Loucy (cell line): ENCODE data around the gene RAD51B.
A peak's percentile ranks its signal among the peaks of the same experiment; 100 is the strongest.

Source experiments
- H2AFZ ChIP-seq: fragments of 200-600 bp; sonication (generic); 2 replicates; pipeline ENCODE4 v1.6.0; 2016; ENCODE audit warnings: antibody characterized with exemption, mild to moderate bottlenecking, low read length, moderate library complexity
- H3F3A ChIP-seq: fragments of 200-600 bp; 2 replicates; pipeline ENCODE4 v1.6.0; 2016; ENCODE audit warnings: antibody characterized with exemption, low read depth, mild to moderate bottlenecking
- H3K27me3 ChIP-seq: fragments of 200-600 bp; sonication (generic); 2 replicates; pipeline ENCODE4 v1.6.1; 2014; ENCODE audit warnings: low read length, mild to moderate bottlenecking; ENCODE audit not compliant: insufficient read depth, poor library complexity, severe bottlenecking
- H3K36me3 ChIP-seq: fragments of 200-600 bp; sonication (generic); 2 replicates; pipeline ENCODE4 v1.6.1; 2016; ENCODE audit warnings: low read length; ENCODE audit not compliant: insufficient read depth
- H3K4me1 ChIP-seq: fragments of 200-600 bp; sonication (generic); 2 replicates; pipeline ENCODE4 v1.5.1; 2014; ENCODE audit warnings: low read length, mild to moderate bottlenecking; ENCODE audit not compliant: insufficient read depth, poor library complexity, severe bottlenecking
- H3K4me2 ChIP-seq: fragments of 200-600 bp; sonication (generic); 2 replicates; pipeline ENCODE4 v1.6.0; 2014; ENCODE audit warnings: antibody characterized with exemption, low read length, low read depth, mild to moderate bottlenecking; ENCODE audit not compliant: poor library complexity, severe bottlenecking
- H3K4me3 ChIP-seq: fragments of 200-600 bp; sonication (generic); 2 replicates; pipeline ENCODE4 v1.5.1; 2014; ENCODE audit warnings: low read length, mild to moderate bottlenecking, mixed read lengths; ENCODE audit not compliant: poor library complexity, severe bottlenecking
- H3K79me2 ChIP-seq: fragments of 200-600 bp; sonication (generic); 2 replicates; pipeline ENCODE4 v1.6.1; 2014; ENCODE audit warnings: low read length; ENCODE audit not compliant: insufficient read depth
- H3K9ac ChIP-seq: fragments of 200-600 bp; sonication (generic); 2 replicates; pipeline ENCODE4 v1.6.0; 2014; ENCODE audit warnings: mild to moderate bottlenecking, low read depth, low read length, moderate library complexity; ENCODE audit not compliant: poor library complexity, severe bottlenecking
- H3K9me2 ChIP-seq: fragments of 200-600 bp; sonication (generic); replicated peaks from 2 replicates; pipeline ENCODE4 v1.6.1; 2016; ENCODE audit warnings: low read depth, low read length, mixed read lengths
- H3K9me3 ChIP-seq: fragments of 200-600 bp; sonication (generic); 2 replicates; pipeline ENCODE4 v1.6.1; 2014; ENCODE audit warnings: mild to moderate bottlenecking, antibody characterized with exemption, low read length, low read depth; ENCODE audit not compliant: insufficient read depth
- H4K20me1 ChIP-seq: fragments of 200-600 bp; sonication (generic); 2 replicates; pipeline ENCODE4 v1.6.0; 2014; ENCODE audit warnings: antibody characterized with exemption, low read length, mild to moderate bottlenecking; ENCODE audit not compliant: insufficient read depth, poor library complexity, severe bottlenecking
- EZH2phosphoT487 ChIP-seq: fragments of 200-600 bp; IDR thresholded peaks from 2 replicates; pipeline ENCODE4 v1.6.1; 2018; ENCODE audit warnings: antibody characterized with exemption, mild to moderate bottlenecking, moderate library complexity, borderline replicate concordance
- TF ChIP-seq, protein P1 (sequence below): fragments of 200-600 bp; sonication (generic); conservative IDR thresholded peaks from 2 replicates; pipeline ENCODE4 v1.5.1; 2014; ENCODE audit warnings: mild to moderate bottlenecking, antibody characterized with exemption, low read length

Gene RAD51B

DNA sequence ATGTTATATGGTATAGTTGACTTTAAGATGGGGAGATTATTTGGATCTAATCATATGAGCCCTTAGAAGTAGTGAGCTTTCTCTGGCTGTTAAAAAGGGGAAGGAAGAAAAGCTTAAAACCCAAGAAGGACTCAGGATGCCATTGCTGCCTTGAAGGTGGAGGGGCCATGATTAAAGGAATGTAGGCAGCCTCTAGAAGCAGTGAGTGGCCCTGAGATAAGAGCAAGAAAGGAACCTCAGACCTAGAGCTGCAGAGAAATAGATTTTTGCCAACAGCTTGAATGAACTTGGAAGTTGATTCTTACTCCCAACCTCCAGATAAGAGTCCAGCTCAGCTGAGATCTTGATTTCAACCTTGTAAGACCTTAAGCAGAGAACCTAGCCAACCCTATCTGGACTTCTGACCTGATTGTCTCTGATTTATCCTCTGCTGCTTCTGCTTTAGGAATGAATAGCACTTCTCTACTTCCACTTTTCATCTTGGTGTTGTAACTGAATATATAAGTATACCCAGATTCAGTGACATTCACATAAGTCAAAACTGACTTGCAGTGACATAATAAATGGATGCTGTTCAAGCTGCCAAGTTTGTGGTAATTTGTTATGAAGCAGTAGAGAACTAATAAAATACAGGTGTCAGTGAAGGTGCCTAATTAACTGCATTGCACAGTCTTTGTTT, 33.5 kb downstream of the RAD51B start:
- Histone ChIP-seq H2AFZ (no peak overlapping the region), H3K9me3 (peaks cover 13% of the 10 kb centered on the region; the same call in 1 of the 2 replicates), H3K79me2 (peaks cover 10% of the 10 kb centered on the region; the same call in 1 of the 2 replicates), H3K9ac (peak overlapping the region; percentile 11), H3F3A (no peaks in the 10 kb centered on the region), H3K27me3 (no peaks in the 10 kb centered on the region), H4K20me1 (no peaks in the 10 kb centered on the region), H3K4me3 (no peak overlapping the region), H3K4me1 (peaks cover 14% of the 10 kb centered on the region), H3K9me2 (no peaks in the 10 kb centered on the region), H3K36me3 (no peaks in the 10 kb centered on the region), H3K4me2 (no peak overlapping the region)
- TF ChIP-seq, protein P1, sequence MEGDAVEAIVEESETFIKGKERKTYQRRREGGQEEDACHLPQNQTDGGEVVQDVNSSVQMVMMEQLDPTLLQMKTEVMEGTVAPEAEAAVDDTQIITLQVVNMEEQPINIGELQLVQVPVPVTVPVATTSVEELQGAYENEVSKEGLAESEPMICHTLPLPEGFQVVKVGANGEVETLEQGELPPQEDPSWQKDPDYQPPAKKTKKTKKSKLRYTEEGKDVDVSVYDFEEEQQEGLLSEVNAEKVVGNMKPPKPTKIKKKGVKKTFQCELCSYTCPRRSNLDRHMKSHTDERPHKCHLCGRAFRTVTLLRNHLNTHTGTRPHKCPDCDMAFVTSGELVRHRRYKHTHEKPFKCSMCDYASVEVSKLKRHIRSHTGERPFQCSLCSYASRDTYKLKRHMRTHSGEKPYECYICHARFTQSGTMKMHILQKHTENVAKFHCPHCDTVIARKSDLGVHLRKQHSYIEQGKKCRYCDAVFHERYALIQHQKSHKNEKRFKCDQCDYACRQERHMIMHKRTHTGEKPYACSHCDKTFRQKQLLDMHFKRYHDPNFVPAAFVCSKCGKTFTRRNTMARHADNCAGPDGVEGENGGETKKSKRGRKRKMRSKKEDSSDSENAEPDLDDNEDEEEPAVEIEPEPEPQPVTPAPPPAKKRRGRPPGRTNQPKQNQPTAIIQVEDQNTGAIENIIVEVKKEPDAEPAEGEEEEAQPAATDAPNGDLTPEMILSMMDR, result no peak
- no peak for TF ChIP-seq EZH2phosphoT487

DNA sequence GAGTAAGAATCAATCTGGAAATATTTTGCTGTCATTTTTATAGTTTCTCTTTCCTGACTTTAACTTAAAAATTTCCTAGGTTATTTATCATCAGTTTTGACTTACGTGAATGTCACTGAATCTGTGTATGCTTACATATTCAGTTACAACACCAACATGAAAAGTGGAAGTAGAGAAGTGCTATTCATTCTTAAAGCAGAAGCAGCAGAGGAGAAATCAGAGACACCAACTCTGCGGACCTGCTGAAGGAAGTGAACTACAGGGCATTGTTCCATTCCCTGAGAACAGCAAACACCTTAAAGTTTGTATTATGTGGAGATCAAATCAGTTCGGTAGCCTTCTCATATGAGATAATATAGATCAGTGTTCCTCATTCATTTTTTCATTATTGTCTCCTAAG, 34.1 kb downstream of the RAD51B start:
- Histone ChIP-seq H3K4me2 (no peak overlapping the region), H3K9me2 (no peaks in the 10 kb centered on the region), H3K79me2 (peaks cover 10% of the 10 kb centered on the region; the same call in 1 of the 2 replicates), H2AFZ (no peak overlapping the region), H3F3A (no peaks in the 10 kb centered on the region), H4K20me1 (no peaks in the 10 kb centered on the region), H3K4me1 (peaks cover 14% of the 10 kb centered on the region), H3K4me3 (no peak overlapping the region), H3K27me3 (no peaks in the 10 kb centered on the region), H3K9me3 (peaks cover 7% of the 10 kb centered on the region; the same call in 1 of the 2 replicates), H3K9ac (no peak overlapping the region), H3K36me3 (no peaks in the 10 kb centered on the region)
- TF ChIP-seq, protein P1, result no peak
- TF ChIP-seq EZH2phosphoT487, result no peak

DNA sequence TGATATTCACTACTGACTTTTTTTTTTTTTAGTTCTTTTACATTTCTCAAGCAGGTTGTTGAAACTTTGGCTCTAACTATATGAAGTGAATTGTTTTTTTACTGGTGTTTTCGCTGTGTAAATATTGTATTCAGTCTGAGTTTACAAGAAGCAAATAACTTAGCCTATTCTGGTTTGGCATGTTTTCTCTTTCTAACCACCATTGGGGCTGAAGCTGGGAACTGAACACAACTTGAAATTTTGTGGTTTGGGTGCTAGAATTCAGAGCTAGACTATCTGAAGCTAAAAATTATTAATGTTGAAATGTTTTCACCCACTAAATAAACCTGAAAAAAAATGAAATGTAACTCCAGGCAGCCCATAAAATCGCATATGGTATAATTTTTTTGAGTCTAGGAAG, 37.2 kb downstream of the RAD51B start:
- H3K27me3 ChIP-seq, result no peaks in the 10 kb centered on the region
- H3K36me3 ChIP-seq, result no peaks in the 10 kb centered on the region
- H3K79me2 ChIP-seq, result no peaks in the 10 kb centered on the region
- TF ChIP-seq, protein P1, result no peak
- no peak for TF ChIP-seq EZH2phosphoT487
- H4K20me1 ChIP-seq, result no peaks in the 10 kb centered on the region
- H3F3A ChIP-seq, result no peaks in the 10 kb centered on the region
- peaks cover 10% of the 10 kb centered on the region for H3K4me1 ChIP-seq
- no peaks in the 10 kb centered on the region for H3K9me3 ChIP-seq
- no peak overlapping the region for H3K9ac ChIP-seq
- no peak overlapping the region for H2AFZ ChIP-seq
- no peak overlapping the region for H3K4me3 ChIP-seq
- H3K4me2 ChIP-seq, result no peak overlapping the region
- H3K9me2 ChIP-seq, result no peaks in the 10 kb centered on the region
